GM12872 (cell line): ENCODE data around the gene DRAP1.

Source experiments
- TF ChIP-seq, protein P1 (sequence below): IDR thresholded peaks from 3 replicates; pipeline ENCODE4 v1.5.1; 2011; ENCODE audit warnings: low read depth, mild to moderate bottlenecking, low read length, moderate library complexity; ENCODE audit not compliant: insufficient read depth

The DRAP1 gene

DNA sequence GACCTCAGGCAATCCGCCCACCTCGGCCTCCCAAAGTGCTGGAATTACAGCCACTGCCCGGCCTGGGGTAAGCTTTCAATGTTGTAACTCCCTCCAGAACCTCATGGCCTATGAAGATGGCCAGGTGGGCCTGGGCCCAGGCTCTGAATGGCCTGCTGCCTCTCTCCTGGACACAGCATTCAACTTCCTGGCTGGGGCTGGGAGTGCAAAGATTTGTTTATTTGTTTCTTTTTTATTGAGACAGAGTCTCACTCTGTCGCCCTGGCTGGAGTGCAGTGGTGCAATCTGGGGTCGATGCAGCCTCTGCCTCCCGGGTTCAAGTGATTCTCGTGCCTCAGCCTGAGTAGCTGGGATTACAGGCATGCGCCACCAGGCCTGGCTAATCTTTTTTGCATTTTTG lies 25.5 kb downstream of the DRAP1 start:
- TF ChIP-seq, protein P1, sequence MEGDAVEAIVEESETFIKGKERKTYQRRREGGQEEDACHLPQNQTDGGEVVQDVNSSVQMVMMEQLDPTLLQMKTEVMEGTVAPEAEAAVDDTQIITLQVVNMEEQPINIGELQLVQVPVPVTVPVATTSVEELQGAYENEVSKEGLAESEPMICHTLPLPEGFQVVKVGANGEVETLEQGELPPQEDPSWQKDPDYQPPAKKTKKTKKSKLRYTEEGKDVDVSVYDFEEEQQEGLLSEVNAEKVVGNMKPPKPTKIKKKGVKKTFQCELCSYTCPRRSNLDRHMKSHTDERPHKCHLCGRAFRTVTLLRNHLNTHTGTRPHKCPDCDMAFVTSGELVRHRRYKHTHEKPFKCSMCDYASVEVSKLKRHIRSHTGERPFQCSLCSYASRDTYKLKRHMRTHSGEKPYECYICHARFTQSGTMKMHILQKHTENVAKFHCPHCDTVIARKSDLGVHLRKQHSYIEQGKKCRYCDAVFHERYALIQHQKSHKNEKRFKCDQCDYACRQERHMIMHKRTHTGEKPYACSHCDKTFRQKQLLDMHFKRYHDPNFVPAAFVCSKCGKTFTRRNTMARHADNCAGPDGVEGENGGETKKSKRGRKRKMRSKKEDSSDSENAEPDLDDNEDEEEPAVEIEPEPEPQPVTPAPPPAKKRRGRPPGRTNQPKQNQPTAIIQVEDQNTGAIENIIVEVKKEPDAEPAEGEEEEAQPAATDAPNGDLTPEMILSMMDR = no peak

DNA sequence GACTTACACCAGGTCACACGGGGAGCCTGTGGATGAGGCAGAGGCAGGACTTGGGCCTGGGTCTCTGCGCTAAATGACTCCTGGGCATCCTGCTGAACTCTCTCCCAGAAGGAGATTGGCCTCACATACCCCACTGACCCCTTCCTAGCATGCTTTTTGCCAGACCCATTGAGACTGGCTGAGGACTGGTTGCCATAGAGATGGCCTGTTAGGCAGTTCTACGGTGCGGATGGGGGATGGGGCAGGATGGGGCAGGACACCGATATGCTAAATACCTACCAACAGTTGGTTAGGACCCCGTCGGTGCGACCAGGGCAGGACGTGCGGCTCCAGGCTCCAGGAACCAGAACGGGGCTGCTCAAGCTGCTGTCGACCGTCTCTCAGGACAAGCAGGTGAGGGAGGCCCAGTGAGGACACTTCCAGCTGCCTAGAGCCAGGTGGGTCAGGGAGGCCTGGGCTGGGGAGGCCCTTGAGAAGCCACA lies 26.2 kb downstream of the DRAP1 start, which contains the start of gene TSGA10IP:
TSS of gene TSGA10IP (plus strand) at position 51 of the 482 bp plus-strand sequence. CDS start at position 247, 196 bp downstream.
- TF ChIP-seq, protein P1 = no peak

DNA sequence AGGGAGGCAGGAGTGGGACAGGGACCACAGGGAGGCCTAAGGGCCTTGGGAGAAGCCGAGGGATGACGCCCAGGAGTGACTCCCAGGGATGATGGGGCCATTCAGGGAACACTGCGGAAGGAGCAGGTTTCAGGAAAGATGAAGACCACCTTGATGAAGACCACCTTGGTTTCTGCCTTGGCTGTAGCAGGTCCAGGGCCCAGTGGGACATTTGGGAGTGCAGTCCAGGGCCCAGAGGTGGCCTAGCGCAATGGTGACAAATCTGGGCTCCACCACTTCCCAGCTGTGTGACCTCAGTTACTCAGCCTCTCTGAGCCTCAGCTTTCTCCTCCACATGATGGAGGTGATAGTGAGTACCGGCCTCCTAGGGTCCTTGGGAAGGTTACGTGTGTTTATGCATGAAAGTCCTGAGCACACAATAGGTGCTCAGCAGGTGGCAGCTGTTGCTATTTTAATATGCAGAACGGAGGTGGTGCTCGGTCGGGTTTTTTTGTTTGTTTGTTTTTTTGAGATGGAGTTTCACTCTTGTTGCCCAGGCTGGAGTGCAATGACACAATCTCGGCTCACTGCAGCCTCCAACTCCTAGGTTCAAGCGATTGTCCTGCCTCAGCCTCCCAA lies 26.8 kb downstream of the DRAP1 start:
- TF ChIP-seq, protein P1 = no peak

DNA sequence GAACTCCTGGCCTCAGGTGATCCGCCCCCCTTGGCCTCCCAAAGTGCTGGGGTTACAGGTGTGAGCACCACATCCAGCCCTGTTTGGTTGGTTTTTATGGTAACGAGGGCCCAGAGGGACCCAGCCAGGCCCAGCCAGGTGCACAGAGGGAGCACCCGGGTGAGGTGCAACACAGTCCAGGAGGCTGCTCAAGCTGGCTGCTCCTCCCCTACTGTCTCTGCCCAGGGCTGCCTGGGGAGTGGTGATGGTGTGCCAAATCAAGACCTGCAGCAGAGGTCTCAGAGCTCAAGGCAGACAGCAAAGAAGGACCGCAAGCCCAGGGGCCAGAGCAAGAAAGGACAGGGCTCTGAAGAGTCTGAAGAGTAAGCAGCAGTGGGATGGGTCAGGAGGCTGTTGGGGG lies 27.4 kb downstream of the DRAP1 start:
- TF ChIP-seq, protein P1 = no peak

DNA sequence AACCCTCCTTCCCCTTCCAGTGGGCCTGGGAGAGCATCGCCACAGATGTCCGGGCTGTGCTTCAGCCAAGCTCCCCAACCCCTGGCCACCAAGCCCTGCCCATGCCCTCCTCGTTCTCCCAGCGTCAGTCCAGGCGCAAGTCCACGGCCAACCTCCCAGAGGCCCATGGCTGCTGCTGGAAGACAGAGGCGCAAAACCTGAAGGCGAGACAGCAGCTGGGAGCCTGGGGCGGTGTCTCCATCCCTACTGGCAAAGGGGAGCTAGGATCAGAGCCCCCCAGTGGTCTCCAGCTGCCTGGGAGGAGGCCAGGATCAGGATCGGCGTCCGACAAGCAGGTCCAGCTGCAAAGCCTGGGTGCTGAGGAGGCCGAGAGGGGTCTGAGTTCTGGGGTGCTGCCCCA lies 27.9 kb downstream of the DRAP1 start:
- TF ChIP-seq, protein P1 = no peak

DNA sequence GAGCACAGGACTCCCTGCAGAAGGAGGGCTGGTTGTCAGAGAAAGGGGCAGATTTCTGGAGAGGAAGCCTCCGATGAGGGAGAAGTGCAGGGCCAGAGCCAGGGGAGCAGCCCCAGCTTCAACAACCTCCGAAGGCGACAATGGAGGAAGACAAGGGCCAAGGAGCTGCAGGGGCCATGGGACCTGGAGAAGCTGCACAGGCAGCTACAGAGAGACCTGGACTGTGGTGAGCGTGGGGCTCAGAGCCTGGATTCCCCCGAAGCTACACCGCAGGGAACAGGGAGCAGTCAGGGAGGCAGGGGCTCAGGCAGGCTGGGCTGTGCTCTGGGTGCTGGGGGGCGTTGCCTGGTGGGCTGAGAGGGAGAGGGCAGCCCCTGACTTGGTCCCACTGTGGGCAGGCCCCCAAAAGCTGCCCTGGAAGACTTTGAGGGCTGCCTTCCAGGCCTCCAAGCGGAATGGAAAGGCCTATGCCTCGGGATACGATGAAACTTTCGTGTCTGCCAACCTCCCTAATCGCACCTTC lies 28.4 kb downstream of the DRAP1 start:
- TF ChIP-seq, protein P1 = no peak

DNA sequence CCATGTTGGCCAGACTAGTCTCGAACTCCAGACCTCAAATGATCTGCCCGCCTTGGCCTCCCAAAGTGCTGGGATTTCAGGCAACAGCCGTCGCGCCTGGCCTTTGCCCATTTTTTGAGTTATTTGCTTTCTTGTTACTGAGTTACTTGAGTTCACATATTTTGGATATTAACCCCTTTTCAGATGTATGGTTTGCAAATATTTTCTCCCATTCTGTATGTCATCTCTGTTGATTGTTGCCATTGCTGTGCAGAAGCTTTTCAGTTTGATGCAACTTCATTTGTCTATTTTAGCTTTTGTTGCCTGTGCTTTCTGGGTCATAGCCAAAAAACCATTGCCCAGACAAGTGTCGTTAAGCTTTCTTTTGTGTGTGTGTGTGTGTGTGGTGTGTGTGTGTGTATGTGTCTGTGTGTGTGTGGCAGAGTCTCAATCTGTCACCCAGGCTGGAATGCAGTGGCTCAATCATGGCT lies 32.9 kb downstream of the DRAP1 start:
- TF ChIP-seq, protein P1 = no peak
